Left lung (tissue), 10 donors: ENCODE data around the gene LAMA4. TPM values are rescaled to one million over a fixed set of nuclear protein-coding genes. Genes with fewer than 3 reads are reported as not detected.

Source experiments
- ATAC-seq: fragments of 200-7000 bp; cut with Tn5 transposase; one replicate; pipeline ENCODE4 v1.9.1; 2020; ENCODE audit warnings: moderate library complexity
- DNase-seq, 4 donors: peaks; one replicate each; pipeline ENCODE4 v3.0.0-alpha.2; 2013 to 2020
- H3K27ac ChIP-seq, 2 donors: fragments of 200-600 bp; sonication (generic) in 1 of 2; one replicate each; pipeline versions ENCODE4 v1.5.0 to v1.8.0; 2020 to 2021
- H3K27me3 ChIP-seq, 2 donors: fragments of 200-600 bp; sonication (generic) in 1 of 2; one replicate each; pipeline versions ENCODE4 v1.5.0 to v1.8.0; 2020 to 2021
- H3K36me3 ChIP-seq, 2 donors: fragments of 200-600 bp; sonication (generic) in 1 of 2; one replicate each; pipeline versions ENCODE4 v1.5.0 to v1.8.0; 2020 to 2021
- H3K4me1 ChIP-seq, 2 donors: fragments of 200-600 bp; one replicate each; pipeline ENCODE4 v1.8.0; 2021
- H3K4me3 ChIP-seq, 2 donors: fragments of 200-600 bp; sonication (generic) in 1 of 2; one replicate each; pipeline versions ENCODE4 v1.5.0 to v1.8.0; 2020 to 2021; ENCODE audit warnings: mild to moderate bottlenecking in 1 of 2
- H3K9me3 ChIP-seq, 2 donors: fragments of 200-600 bp; sonication (generic) in 1 of 2; one replicate each; pipeline versions ENCODE4 v1.5.0 to v1.8.0; 2020 to 2021
- intact Hi-C, 2 donors: fragments of 100-400 bp; cut with DNase I; formaldehyde crosslinking; loops; one replicate each; pipeline versions ENCODE4 v1.11.2 to v1.14.2; 2022
- polyA plus RNA-seq, 6 donors: library from polyadenylated mRNA; unstranded; fragments of 120-200 nt; gene quantifications; one replicate each; pipeline ENCODE4 v1.2.1, GENCODE V29; 2013; ENCODE audit not compliant: insufficient read length in 6 of 6
- total RNA-seq, 2 donors: library from RNA; stranded (reverse); fragmentation: NEBNext Ultra II Directional; extraction: Animal tissue kit (Norgen Biotek cat#: 25700); gene quantifications; one replicate each; pipeline ENCODE4 v1.2.1, GENCODE V29; 2021
- TF ChIP-seq, protein P1 (sequence below), 2 donors: fragments of 200-600 bp; sonication (generic) in 1 of 2; IDR thresholded peaks; one replicate each; pipeline versions ENCODE4 v1.5.0 to v1.8.0; 2021; ENCODE audit warnings: antibody characterized with exemption in 2 of 2
- donor health status: DM: no; HTN: yes; CAD: no.
- donor health status: DM: no; HTN: no; CAD: no.

LAMA4 gene
- total and polyA plus RNA-seq, 8 donors: 87.5 to 258 (median 216) TPM

DNA sequence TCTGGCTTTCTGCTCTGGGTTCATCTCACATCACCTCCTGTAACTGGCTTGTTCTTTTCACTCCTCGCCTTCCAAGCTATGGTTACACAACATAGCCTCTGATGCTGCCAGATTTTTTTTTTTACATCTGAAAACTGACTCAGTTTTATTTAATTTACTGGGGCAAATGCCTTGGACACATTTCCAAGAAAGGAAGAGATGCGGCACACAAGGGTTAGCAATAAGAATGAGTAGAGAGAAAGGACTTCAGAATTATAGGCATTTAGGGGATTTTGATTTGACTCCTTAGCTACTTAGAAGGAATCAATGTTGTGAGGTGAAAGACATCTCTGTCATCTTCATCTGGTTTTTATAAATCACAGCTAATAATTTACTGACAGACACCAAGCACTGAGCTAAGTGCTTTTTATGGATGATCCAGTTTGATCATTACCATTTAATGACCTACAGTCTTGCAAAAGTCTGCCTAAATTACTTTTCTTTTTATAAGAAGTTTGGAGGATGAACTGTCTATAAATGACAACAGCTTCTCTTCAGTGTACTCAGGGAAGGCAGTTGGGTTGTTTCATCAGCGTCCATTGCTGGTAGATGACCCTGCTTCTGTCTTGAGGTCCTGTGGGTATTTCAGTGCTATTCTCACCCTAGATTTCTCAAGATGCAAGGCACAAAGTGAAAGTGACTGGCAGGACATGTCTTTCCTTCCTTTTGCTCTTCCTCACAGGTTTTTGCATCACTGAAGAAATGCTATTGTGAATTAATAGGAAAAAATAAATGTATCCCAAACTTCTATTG, 31.1 kb downstream of the LAMA4 start:
- DNase-seq (peak in 2 of 4 donors; percentile 86 to 88), ATAC-seq (peak; percentile 62)
- intact Hi-C loops: no loop called here
- H3K36me3 ChIP-seq: no peaks in the 10 kb centered on the region
- H3K4me1 ChIP-seq: peaks cover 8 to 24% of the 10 kb centered on the region in 2 donors
- H3K4me3 ChIP-seq: no peak overlapping the region
- peak overlapping the region; percentile 59 for H3K27ac ChIP-seq
- H3K9me3 ChIP-seq: no peaks in the 10 kb centered on the region
- no peaks in the 10 kb centered on the region for H3K27me3 ChIP-seq
- TF ChIP-seq, protein P1, sequence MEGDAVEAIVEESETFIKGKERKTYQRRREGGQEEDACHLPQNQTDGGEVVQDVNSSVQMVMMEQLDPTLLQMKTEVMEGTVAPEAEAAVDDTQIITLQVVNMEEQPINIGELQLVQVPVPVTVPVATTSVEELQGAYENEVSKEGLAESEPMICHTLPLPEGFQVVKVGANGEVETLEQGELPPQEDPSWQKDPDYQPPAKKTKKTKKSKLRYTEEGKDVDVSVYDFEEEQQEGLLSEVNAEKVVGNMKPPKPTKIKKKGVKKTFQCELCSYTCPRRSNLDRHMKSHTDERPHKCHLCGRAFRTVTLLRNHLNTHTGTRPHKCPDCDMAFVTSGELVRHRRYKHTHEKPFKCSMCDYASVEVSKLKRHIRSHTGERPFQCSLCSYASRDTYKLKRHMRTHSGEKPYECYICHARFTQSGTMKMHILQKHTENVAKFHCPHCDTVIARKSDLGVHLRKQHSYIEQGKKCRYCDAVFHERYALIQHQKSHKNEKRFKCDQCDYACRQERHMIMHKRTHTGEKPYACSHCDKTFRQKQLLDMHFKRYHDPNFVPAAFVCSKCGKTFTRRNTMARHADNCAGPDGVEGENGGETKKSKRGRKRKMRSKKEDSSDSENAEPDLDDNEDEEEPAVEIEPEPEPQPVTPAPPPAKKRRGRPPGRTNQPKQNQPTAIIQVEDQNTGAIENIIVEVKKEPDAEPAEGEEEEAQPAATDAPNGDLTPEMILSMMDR (IDR thresholded peaks at IDR 0.05): no peak

DNA sequence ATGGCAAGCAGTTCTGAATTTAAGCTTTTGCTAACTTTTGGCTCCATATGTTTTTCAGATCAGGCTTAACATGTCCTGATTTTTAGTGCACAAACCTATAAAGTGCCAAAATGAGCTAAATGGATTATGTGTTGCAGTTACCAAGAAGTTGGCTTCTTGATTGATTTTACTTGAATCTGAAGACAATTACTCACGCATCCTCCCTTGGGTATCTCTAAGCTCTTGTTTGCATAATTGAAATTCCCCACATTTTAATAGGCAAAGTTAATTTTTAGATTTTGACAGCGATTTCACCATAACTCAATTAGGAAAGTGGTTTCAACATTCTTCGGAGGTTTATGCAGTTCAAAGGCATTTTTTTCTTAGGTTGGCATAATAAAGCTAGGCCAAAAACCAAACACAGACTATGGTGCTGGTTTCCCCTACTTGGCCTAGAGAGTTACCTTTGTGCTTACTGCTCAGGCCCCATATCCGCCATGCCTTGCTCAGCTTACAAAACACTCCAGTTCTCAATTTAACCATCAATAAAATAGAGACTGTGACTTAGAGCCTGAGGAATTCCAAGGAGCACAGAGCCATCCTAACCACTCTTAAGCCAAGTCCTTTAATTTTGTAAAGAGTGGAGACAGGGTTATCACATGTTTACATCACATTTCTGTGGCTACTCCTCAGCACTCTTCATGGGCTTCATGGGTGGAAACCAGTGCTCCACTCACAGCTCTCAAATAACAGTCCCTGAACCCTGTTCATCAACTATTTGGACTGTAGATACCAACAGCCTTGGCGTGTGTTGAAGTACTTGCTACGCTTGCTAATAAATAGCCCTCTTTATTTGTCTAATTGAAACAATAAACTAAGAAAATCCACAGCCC, 32.1 kb downstream of the LAMA4 start:
- DNase-seq (no peak), ATAC-seq (peak; percentile 42)
- intact Hi-C loops: no loop called here
- Histone ChIP-seq H3K4me1 (peaks cover 14 to 23% of the 10 kb centered on the region in 2 donors), H3K9me3 (no peaks in the 10 kb centered on the region), H3K27me3 (no peaks in the 10 kb centered on the region), H3K4me3 (no peak overlapping the region), H3K36me3 (no peaks in the 10 kb centered on the region), H3K27ac (peak overlapping the region; percentile 7 to 59)
- TF ChIP-seq, protein P1 (IDR thresholded peaks at IDR 0.05): no peak

DNA sequence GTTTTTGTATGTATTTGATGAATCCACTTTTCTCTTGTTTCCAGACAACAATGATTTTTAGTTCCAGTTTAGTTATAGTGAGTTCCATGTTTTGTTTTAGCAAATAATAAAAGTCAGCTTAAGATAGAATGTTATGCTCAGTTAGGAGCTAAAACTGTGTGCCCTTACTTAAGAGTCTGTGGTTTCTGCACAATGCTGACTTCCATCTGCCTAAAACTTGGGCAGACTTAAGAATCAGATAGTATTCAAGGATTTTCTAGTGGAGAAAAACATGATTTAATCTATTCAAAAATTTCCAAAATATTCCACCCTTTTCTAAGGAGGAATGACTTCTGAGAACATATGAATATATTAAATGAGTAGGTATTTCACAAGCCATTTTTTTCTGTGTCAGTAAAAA, 32.8 kb downstream of the LAMA4 start:
- Histone ChIP-seq H3K27me3 (no peaks in the 10 kb centered on the region), H3K36me3 (no peaks in the 10 kb centered on the region), H3K9me3 (no peaks in the 10 kb centered on the region), H3K4me1 (peaks cover 16 to 22% of the 10 kb centered on the region in 2 donors), H3K27ac (peak overlapping the region in 1 of 2 donors; percentile 59), H3K4me3 (no peak overlapping the region)
- DNase-seq (no peak), ATAC-seq (no peak)
- intact Hi-C loops: no loop called here
- TF ChIP-seq, protein P1 (IDR thresholded peaks at IDR 0.05): no peak

DNA sequence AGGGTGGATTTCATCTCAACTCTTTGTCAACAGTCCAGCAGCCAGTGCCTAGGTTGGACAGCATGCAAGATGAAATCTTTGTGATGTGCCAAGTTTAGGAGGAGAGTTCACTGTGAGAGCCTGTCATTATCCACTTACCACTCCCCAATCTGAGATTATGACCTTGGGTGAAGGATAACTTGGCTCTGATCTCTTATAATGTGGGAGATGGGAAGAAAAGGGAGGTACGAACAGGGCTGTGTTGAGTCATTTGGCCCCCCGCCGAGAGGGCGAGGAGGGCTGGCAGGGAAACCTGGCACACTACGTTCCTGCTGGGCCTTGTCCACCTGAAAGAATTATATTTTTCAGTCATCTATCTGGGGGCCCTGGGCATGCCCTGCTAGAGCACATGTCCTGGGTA, 35.8 kb downstream of the LAMA4 start:
- peak overlapping the region; percentile 35 to 38 for H3K27ac ChIP-seq
- ATAC-seq: no peak
- H3K4me3 ChIP-seq: no peak overlapping the region
- H3K4me1 ChIP-seq: peaks cover 28 to 31% of the 10 kb centered on the region in 2 donors
- DNase-seq: peak in 1 of 4 donors; percentile 56
- TF ChIP-seq, protein P1 (IDR thresholded peaks at IDR 0.05): no peak
- intact Hi-C loops: no loop called here
- no peaks in the 10 kb centered on the region for H3K36me3 ChIP-seq
- H3K9me3 ChIP-seq: no peaks in the 10 kb centered on the region
- H3K27me3 ChIP-seq: no peaks in the 10 kb centered on the region
